Measurements from ENCODE around the gene RNF114.

Gene RNF114

GRCh38 chr20:49906615-49907154, 29.5 kb upstream of the RNF114 start:
- H4K5ac ChIP-seq (ENCODE audit: low read length): no peak overlapping the region
- no peak overlapping the region for H2BK5ac ChIP-seq (ENCODE audit: low read length)
- H3K4me2 ChIP-seq (ENCODE audit: low read length): no peak overlapping the region

GRCh38 chr20:49907405-49908257, 28.6 kb upstream of the RNF114 start:
- no peak for DNase-seq
- WGBS (ENCODE audit: extremely low coverage, insufficient coverage, low lambda C conversion rate): no CpG with 5 or more reads among the region's 19 CpGs
- H3K36me3 ChIP-seq (ENCODE audit: control insufficient read depth, insufficient read depth, low read length): peaks cover 3% of the 10 kb centered on the region
- H4K5ac ChIP-seq (ENCODE audit: low read length): no peak overlapping the region
- H3K27me3 ChIP-seq (ENCODE audit: insufficient read depth, low read length, poor library complexity): no peaks in the 10 kb centered on the region
- H3K4me1 ChIP-seq (ENCODE audit: control insufficient read depth, low read depth, low read length): no peaks in the 10 kb centered on the region
- no peak overlapping the region for H3K9ac ChIP-seq (ENCODE audit: low read length)
- H2BK5ac ChIP-seq (ENCODE audit: low read length): no peak overlapping the region
- H3K18ac ChIP-seq (ENCODE audit: low read length): no peak overlapping the region
- H3K4me2 ChIP-seq (ENCODE audit: low read length): no peak overlapping the region
- no peak overlapping the region for H2BK120ac ChIP-seq (ENCODE audit: low read depth, low read length)
- no peak overlapping the region for H3K4ac ChIP-seq (ENCODE audit: low read depth, low read length)
- no peak overlapping the region for H3K23ac ChIP-seq (ENCODE audit: low read length)
- H2BK15ac ChIP-seq (replicated peaks; ENCODE audit: low read depth): no peak overlapping the region
- no peak overlapping the region for H2AK5ac ChIP-seq (ENCODE audit: low read length)
- H3K56ac ChIP-seq (ENCODE audit: low read length): no peak overlapping the region
- H4K8ac ChIP-seq (ENCODE audit: low read depth, low read length): no peak overlapping the region
- H3K79me2 ChIP-seq (ENCODE audit: control insufficient read depth, insufficient read depth, low read length): peaks cover 9% of the 10 kb centered on the region
- H3K4me3 ChIP-seq (ENCODE audit: low read length): no peak overlapping the region
- H3K79me1 ChIP-seq (ENCODE audit: low read length): peaks cover 11% of the 10 kb centered on the region
- H3K27ac ChIP-seq (ENCODE audit: low read depth, low read length): no peak overlapping the region

More at GRCh38 chr20:49906615-49907154, 29.5 kb upstream of the RNF114 start:
- Histone ChIP-seq H3K4me1 (ENCODE audit: control insufficient read depth, low read depth, low read length) (no peaks in the 10 kb centered on the region), H3K18ac (ENCODE audit: low read length) (no peak overlapping the region), H3K4me3 (ENCODE audit: low read length) (no peak overlapping the region), H3K4ac (ENCODE audit: low read depth, low read length) (no peak overlapping the region), H3K79me1 (ENCODE audit: low read length) (peaks cover 7% of the 10 kb centered on the region), H4K8ac (ENCODE audit: low read depth, low read length) (no peak overlapping the region), H3K36me3 (ENCODE audit: control insufficient read depth, insufficient read depth, low read length) (peaks cover 3% of the 10 kb centered on the region), H3K56ac (ENCODE audit: low read length) (no peak overlapping the region), H2BK120ac (ENCODE audit: low read depth, low read length) (no peak overlapping the region), H3K27ac (ENCODE audit: low read depth, low read length) (no peak overlapping the region), H2BK15ac (replicated peaks; ENCODE audit: low read depth) (no peak overlapping the region), H3K79me2 (ENCODE audit: control insufficient read depth, insufficient read depth, low read length) (peaks cover 4% of the 10 kb centered on the region), H3K9ac (ENCODE audit: low read length) (no peak overlapping the region), H3K27me3 (ENCODE audit: insufficient read depth, low read length, poor library complexity) (no peaks in the 10 kb centered on the region), H3K23ac (ENCODE audit: low read length) (no peak overlapping the region), H2AK5ac (ENCODE audit: low read length) (no peak overlapping the region)
- DNase-seq: no peak
- WGBS (ENCODE audit: extremely low coverage, insufficient coverage, low lambda C conversion rate): no CpG with 5 or more reads among the region's 15 CpGs

- no peak overlapping the region for H3K9ac ChIP-seq (ENCODE audit: low read length)
- no peaks in the 10 kb centered on the region for H3K27me3 ChIP-seq (ENCODE audit: insufficient read depth, low read length, poor library complexity)
- no peak overlapping the region for H3K4ac ChIP-seq (ENCODE audit: low read depth, low read length)
- H4K5ac ChIP-seq (ENCODE audit: low read length): no peak overlapping the region
- H3K56ac ChIP-seq (ENCODE audit: low read length): no peak overlapping the region
- H3K4me1 ChIP-seq (ENCODE audit: control insufficient read depth, low read depth, low read length): no peaks in the 10 kb centered on the region
- no peak for DNase-seq
- WGBS (ENCODE audit: extremely low coverage, insufficient coverage, low lambda C conversion rate): no CpG with 5 or more reads among the region's 11 CpGs
- peaks cover 12% of the 10 kb centered on the region for H3K79me2 ChIP-seq (ENCODE audit: control insufficient read depth, insufficient read depth, low read length)
- H3K36me3 ChIP-seq (ENCODE audit: control insufficient read depth, insufficient read depth, low read length): peaks cover 3% of the 10 kb centered on the region
- H3K79me1 ChIP-seq (ENCODE audit: low read length): peaks cover 13% of the 10 kb centered on the region
- no peak overlapping the region for H2AK5ac ChIP-seq (ENCODE audit: low read length)
- H3K4me2 ChIP-seq (ENCODE audit: low read length): no peak overlapping the region
- no peak overlapping the region for H2BK120ac ChIP-seq (ENCODE audit: low read depth, low read length)
- H3K4me3 ChIP-seq (ENCODE audit: low read length): no peak overlapping the region
- H3K27ac ChIP-seq (ENCODE audit: low read depth, low read length): no peak overlapping the region
- H2BK15ac ChIP-seq (replicated peaks; ENCODE audit: low read depth): no peak overlapping the region
- no peak overlapping the region for H2BK5ac ChIP-seq (ENCODE audit: low read length)
- no peak overlapping the region for H3K18ac ChIP-seq (ENCODE audit: low read length)
- no peak overlapping the region for H4K8ac ChIP-seq (ENCODE audit: low read depth, low read length)
- H3K23ac ChIP-seq (ENCODE audit: low read length): no peak overlapping the region
Observed at GRCh38 chr20:49908258-49908565, 28.0 kb upstream of the RNF114 start.

GRCh38 chr20:49909499-49910339, 26.5 kb upstream of the RNF114 start:
- no peaks in the 10 kb centered on the region for H3K27me3 ChIP-seq (ENCODE audit: insufficient read depth, low read length, poor library complexity)
- H3K4me1 ChIP-seq (ENCODE audit: control insufficient read depth, low read depth, low read length): no peaks in the 10 kb centered on the region
- no peak overlapping the region for H3K4ac ChIP-seq (ENCODE audit: low read depth, low read length)
- peaks cover 26% of the 10 kb centered on the region for H3K79me2 ChIP-seq (ENCODE audit: control insufficient read depth, insufficient read depth, low read length)
- no peak overlapping the region for H3K27ac ChIP-seq (ENCODE audit: low read depth, low read length)
- no peak overlapping the region for H2BK5ac ChIP-seq (ENCODE audit: low read length)
- no peak overlapping the region for H4K8ac ChIP-seq (ENCODE audit: low read depth, low read length)
- peaks cover 1% of the 10 kb centered on the region for H3K36me3 ChIP-seq (ENCODE audit: control insufficient read depth, insufficient read depth, low read length)
- no peak overlapping the region for H3K9ac ChIP-seq (ENCODE audit: low read length)
- no CpG with 5 or more reads among the region's 28 CpGs for WGBS (ENCODE audit: extremely low coverage, insufficient coverage, low lambda C conversion rate)
- H3K56ac ChIP-seq (ENCODE audit: low read length): no peak overlapping the region
- H2BK15ac ChIP-seq (replicated peaks; ENCODE audit: low read depth): no peak overlapping the region
- no peak overlapping the region for H4K5ac ChIP-seq (ENCODE audit: low read length)
- H3K23ac ChIP-seq (ENCODE audit: low read length): no peak overlapping the region
- H3K79me1 ChIP-seq (ENCODE audit: low read length): peaks cover 26% of the 10 kb centered on the region
- no peak overlapping the region for H3K18ac ChIP-seq (ENCODE audit: low read length)
- H2AK5ac ChIP-seq (ENCODE audit: low read length): no peak overlapping the region
- no peak overlapping the region for H3K4me3 ChIP-seq (ENCODE audit: low read length)
- H2BK120ac ChIP-seq (ENCODE audit: low read depth, low read length): no peak overlapping the region
- H3K4me2 ChIP-seq (ENCODE audit: low read length): no peak overlapping the region
- DNase-seq: peak; percentile 64

GRCh38 chr20:49910340-49910706, 25.9 kb upstream of the RNF114 start:
- no peak overlapping the region for H3K4me3 ChIP-seq (ENCODE audit: low read length)
- no CpG with 5 or more reads among the region's 4 CpGs for WGBS (ENCODE audit: extremely low coverage, insufficient coverage, low lambda C conversion rate)

More at GRCh38 chr20:49910340-49910706, 25.9 kb upstream of the RNF114 start:
- H3K27me3 ChIP-seq (ENCODE audit: insufficient read depth, low read length, poor library complexity): no peaks in the 10 kb centered on the region
- no peak overlapping the region for H3K4me2 ChIP-seq (ENCODE audit: low read length)
- H2BK15ac ChIP-seq (replicated peaks; ENCODE audit: low read depth): no peak overlapping the region
- H3K4me1 ChIP-seq (ENCODE audit: control insufficient read depth, low read depth, low read length): no peaks in the 10 kb centered on the region
- H2BK5ac ChIP-seq (ENCODE audit: low read length): no peak overlapping the region
- H3K18ac ChIP-seq (ENCODE audit: low read length): no peak overlapping the region
- H2BK120ac ChIP-seq (ENCODE audit: low read depth, low read length): no peak overlapping the region
- no peak overlapping the region for H3K27ac ChIP-seq (ENCODE audit: low read depth, low read length)
- DNase-seq: no peak
- H3K36me3 ChIP-seq (ENCODE audit: control insufficient read depth, insufficient read depth, low read length): no peaks in the 10 kb centered on the region
- no peak overlapping the region for H3K9ac ChIP-seq (ENCODE audit: low read length)
- H4K8ac ChIP-seq (ENCODE audit: low read depth, low read length): no peak overlapping the region
- no peak overlapping the region for H3K56ac ChIP-seq (ENCODE audit: low read length)
- H2AK5ac ChIP-seq (ENCODE audit: low read length): no peak overlapping the region
- no peak overlapping the region for H3K23ac ChIP-seq (ENCODE audit: low read length)
- H3K79me1 ChIP-seq (ENCODE audit: low read length): peaks cover 28% of the 10 kb centered on the region
- H3K79me2 ChIP-seq (ENCODE audit: control insufficient read depth, insufficient read depth, low read length): peaks cover 29% of the 10 kb centered on the region
- no peak overlapping the region for H4K5ac ChIP-seq (ENCODE audit: low read length)
- no peak overlapping the region for H3K4ac ChIP-seq (ENCODE audit: low read depth, low read length)

All from mesendoderm (in vitro differentiated cells).